ACC112 (cell line): Measurements from ENCODE around the gene TULP4.

Source experiments
- H2AFZ ChIP-seq: fragments of 200-600 bp; sonication (generic); one replicate; pipeline ENCODE4 v1.6.0; 2017; ENCODE audit warnings: antibody characterized with exemption, low read length; ENCODE audit not compliant: unreplicated experiment
- H3K27ac ChIP-seq: fragments of 200-600 bp; sonication (generic); 2 replicates; pipeline ENCODE4 v1.5.1; 2014; ENCODE audit warnings: low read depth, mild to moderate bottlenecking, antibody characterized with exemption, low read length, moderate library complexity
- H3K27me3 ChIP-seq: fragments of 200-600 bp; sonication (generic); 2 replicates; pipeline ENCODE4 v1.6.1; 2014; ENCODE audit warnings: mild to moderate bottlenecking, antibody characterized with exemption, low read length, moderate library complexity, mixed read lengths; ENCODE audit not compliant: insufficient read depth
- H3K36me3 ChIP-seq: fragments of 200-600 bp; sonication (generic); 2 replicates; pipeline ENCODE4 v1.6.1; 2016; ENCODE audit warnings: mild to moderate bottlenecking, antibody characterized with exemption, low read length, moderate library complexity, mixed read lengths; ENCODE audit not compliant: insufficient read depth
- H3K4me1 ChIP-seq: fragments of 200-600 bp; sonication (generic); one replicate; pipeline ENCODE4 v1.6.1; 2016; ENCODE audit warnings: low read length, mixed read lengths; ENCODE audit not compliant: insufficient read depth, unreplicated experiment, control insufficient read depth
- H3K4me3 ChIP-seq: fragments of 200-600 bp; sonication (generic); 2 replicates; pipeline ENCODE4 v1.5.1; 2014; ENCODE audit warnings: mild to moderate bottlenecking, low read depth, low read length
- H3K79me2 ChIP-seq: fragments of 200-600 bp; sonication (generic); one replicate; pipeline ENCODE4 v1.6.0; 2016; ENCODE audit warnings: low read length; ENCODE audit not compliant: control insufficient read depth, unreplicated experiment, insufficient read depth

Gene TULP4

GRCh38 chr6:158439255-158439654 lies 127.0 kb downstream of the TULP4 start:
- no peak overlapping the region for H3K4me3 ChIP-seq
- H2AFZ ChIP-seq: no peak overlapping the region
- no peaks in the 10 kb centered on the region for H3K79me2 ChIP-seq
- H3K4me1 ChIP-seq: no peaks in the 10 kb centered on the region
- no peaks in the 10 kb centered on the region for H3K27me3 ChIP-seq
- H3K27ac ChIP-seq: no peak overlapping the region
- no peaks in the 10 kb centered on the region for H3K36me3 ChIP-seq

- no peaks in the 10 kb centered on the region for H3K4me1 ChIP-seq
- no peaks in the 10 kb centered on the region for H3K36me3 ChIP-seq
- H3K27me3 ChIP-seq: no peaks in the 10 kb centered on the region
- no peaks in the 10 kb centered on the region for H3K79me2 ChIP-seq
- H2AFZ ChIP-seq: no peak overlapping the region
- H3K27ac ChIP-seq: no peak overlapping the region
- no peak overlapping the region for H3K4me3 ChIP-seq
Observed at GRCh38 chr6:158441716-158442215, 129.5 kb downstream of the TULP4 start.

- no peak overlapping the region for H3K27ac ChIP-seq
- no peaks in the 10 kb centered on the region for H3K79me2 ChIP-seq
- H3K27me3 ChIP-seq: no peaks in the 10 kb centered on the region
- no peaks in the 10 kb centered on the region for H3K36me3 ChIP-seq
- no peak overlapping the region for H2AFZ ChIP-seq
- H3K4me1 ChIP-seq: no peaks in the 10 kb centered on the region
- H3K4me3 ChIP-seq: no peak overlapping the region
Observed at GRCh38 chr6:158442306-158442705, 130.0 kb downstream of the TULP4 start.

GRCh38 chr6:158445426-158446085 lies 133.3 kb downstream of the TULP4 start:
- peaks cover 3% of the 10 kb centered on the region; the same call in 1 of the 2 replicates for H3K36me3 ChIP-seq
- no peak overlapping the region for H3K27ac ChIP-seq
- H3K4me1 ChIP-seq: no peaks in the 10 kb centered on the region
- H3K79me2 ChIP-seq: no peaks in the 10 kb centered on the region
- H3K4me3 ChIP-seq: no peak overlapping the region
- H2AFZ ChIP-seq: no peak overlapping the region
- H3K27me3 ChIP-seq: no peaks in the 10 kb centered on the region

- Histone ChIP-seq H3K4me1 (no peaks in the 10 kb centered on the region), H3K4me3 (no peak overlapping the region), H3K36me3 (peaks cover 9% of the 10 kb centered on the region; the same call in 1 of the 2 replicates)
Observed at GRCh38 chr6:158448856-158449255, 136.6 kb downstream of the TULP4 start.

GRCh38 chr6:158452191-158452590 lies 139.9 kb downstream of the TULP4 start:
- Histone ChIP-seq H3K36me3 (peaks cover 9% of the 10 kb centered on the region; the same call in 1 of the 2 replicates), H3K4me3 (no peak overlapping the region), H3K4me1 (no peaks in the 10 kb centered on the region), H2AFZ (no peak overlapping the region), H3K27me3 (no peaks in the 10 kb centered on the region), H3K79me2 (no peaks in the 10 kb centered on the region), H3K27ac (no peak overlapping the region)

More at GRCh38 chr6:158448856-158449255, 136.6 kb downstream of the TULP4 start:
- Histone ChIP-seq H2AFZ (no peak overlapping the region), H3K79me2 (no peaks in the 10 kb centered on the region), H3K27ac (no peak overlapping the region), H3K27me3 (no peaks in the 10 kb centered on the region)

GRCh38 chr6:158457131-158457530 lies 144.9 kb downstream of the TULP4 start:
- Histone ChIP-seq H3K27ac (no peak overlapping the region), H3K27me3 (no peaks in the 10 kb centered on the region), H3K4me3 (no peak overlapping the region), H3K4me1 (peaks cover 19% of the 10 kb centered on the region), H2AFZ (no peak overlapping the region), H3K79me2 (no peaks in the 10 kb centered on the region), H3K36me3 (0 out of 2 replicates have a peak, but pooled peaks cover 5% of the 10 kb centered on the region)

- H3K4me1 ChIP-seq: peaks cover 19% of the 10 kb centered on the region
- H3K4me3 ChIP-seq: no peak overlapping the region
- H3K79me2 ChIP-seq: no peaks in the 10 kb centered on the region
- no peak overlapping the region for H2AFZ ChIP-seq
- no peak overlapping the region for H3K27ac ChIP-seq
- no peaks in the 10 kb centered on the region for H3K36me3 ChIP-seq
- no peaks in the 10 kb centered on the region for H3K27me3 ChIP-seq
Observed at GRCh38 chr6:158457616-158458278, 145.5 kb downstream of the TULP4 start.

- no peak overlapping the region for H2AFZ ChIP-seq
- peaks cover 5% of the 10 kb centered on the region; the same call in 1 of the 2 replicates for H3K36me3 ChIP-seq
- H3K79me2 ChIP-seq: no peaks in the 10 kb centered on the region
- H3K27me3 ChIP-seq: no peaks in the 10 kb centered on the region
- H3K27ac ChIP-seq: no peak overlapping the region
- H3K4me1 ChIP-seq: peaks cover 19% of the 10 kb centered on the region
- no peak overlapping the region for H3K4me3 ChIP-seq
Observed at GRCh38 chr6:158459726-158460125, 147.5 kb downstream of the TULP4 start.

- no peak overlapping the region for H3K4me3 ChIP-seq
- H3K36me3 ChIP-seq: peaks cover 5% of the 10 kb centered on the region; the same call in 1 of the 2 replicates
- H3K79me2 ChIP-seq: no peaks in the 10 kb centered on the region
- H2AFZ ChIP-seq: no peak overlapping the region
- H3K4me1 ChIP-seq: peaks cover 19% of the 10 kb centered on the region
- H3K27ac ChIP-seq: no peak overlapping the region
- H3K27me3 ChIP-seq: no peaks in the 10 kb centered on the region
Observed at GRCh38 chr6:158460602-158461169, 148.4 kb downstream of the TULP4 start.
